B cell (primary cell): ENCODE results near the gene TLR7. TPM values are rescaled to one million over a fixed set of nuclear protein-coding genes. Genes with fewer than 3 reads are reported as not detected.

Experiments
- ATAC-seq: fragments of 200-7000 bp; cut with Tn5 transposase; one replicate; pipeline ENCODE4 v1.10.0; 2021; ENCODE audit warnings: low read depth, mild to moderate bottlenecking, moderate number of reproducible peaks, moderate library complexity
- CTCF ChIA-PET: fragments of 350-600 bp; sonication (Branson Sonifier 250); formaldehyde crosslinking; loops from one replicate; lab custom pipeline; 2021; ENCODE audit warnings: antibody characterized with exemption, inconsistent platforms; lab: Charles Lee
- POLR2A ChIA-PET: fragments of 350-600 bp; sonication (Branson Sonifier 250); formaldehyde crosslinking; loops from one replicate; lab custom pipeline; 2021; ENCODE audit warnings: antibody characterized with exemption; lab: Charles Lee
- DNase-seq: peaks from one replicate; pipeline ENCODE4 v3.0.0; 2013
- H2AFZ ChIP-seq: 2 replicates; pipeline ENCODE4 v1.6.1; 2012; ENCODE audit warnings: mild to moderate bottlenecking, low read depth, low read length; ENCODE audit not compliant: insufficient read depth, poor library complexity, severe bottlenecking
- H3K27ac ChIP-seq, 2 donors: 1 replicate in 1 of 2; 2 replicates in 1 of 2; pipeline ENCODE4 v1.5.1; 2012 to 2013; ENCODE audit warnings: low read length in 2 of 2, mild to moderate bottlenecking in 2 of 2, moderate library complexity in 1 of 2
- H3K27me3 ChIP-seq, 4 experiments: fragments of 200-600 bp in 1 of 4; sonication (generic) in 1 of 4; replicated peaks in 1 of 4; 1 replicate in 2 of 4; 2 replicates in 2 of 4; pipeline versions ENCODE4 v1.6.1 to v1.7.0; 2013 to 2016; ENCODE audit warnings: low read length in 3 of 4, mild to moderate bottlenecking in 2 of 4, mixed read lengths in 1 of 4, moderate library complexity in 1 of 4; ENCODE audit not compliant: insufficient read depth in 4 of 4, control insufficient read depth in 3 of 4; ENCODE audit errors: control extremely low read depth in 1 of 4
- H3K36me3 ChIP-seq, 2 experiments: replicated peaks in 1 of 2; 1 replicate in 1 of 2; 2 replicates in 1 of 2; pipeline versions ENCODE4 v1.6.1 to v1.7.1; 2013; ENCODE audit warnings: low read length in 1 of 2; ENCODE audit not compliant: insufficient read depth in 2 of 2, control insufficient read depth in 1 of 2; ENCODE audit errors: control extremely low read depth in 1 of 2, extremely low read depth in 1 of 2
- H3K4me1 ChIP-seq, 2 donors: fragments of 200-600 bp in 1 of 2; sonication (generic) in 1 of 2; 1 replicate in 1 of 2; 2 replicates in 1 of 2; pipeline versions ENCODE4 v1.5.1 to v1.6.1; 2013 to 2017; ENCODE audit warnings: low read length in 2 of 2; ENCODE audit not compliant: control insufficient read depth in 2 of 2, insufficient read depth in 2 of 2
- H3K4me2 ChIP-seq: replicated peaks from 2 replicates; pipeline ENCODE3; 2012; ENCODE audit warnings: mild to moderate bottlenecking, low read depth, low read length; ENCODE audit not compliant: poor library complexity, severe bottlenecking
- H3K4me3 ChIP-seq, 5 experiments: fragments of 200-600 bp in 1 of 5; sonication (generic) in 1 of 5; 1 replicate in 3 of 5; 2 replicates in 2 of 5; pipeline versions ENCODE4 v1.5.1 to v1.7.0; 2011 to 2016; ENCODE audit warnings: low read length in 4 of 5, mild to moderate bottlenecking in 4 of 5, low read depth in 2 of 5, control low read depth in 1 of 5, moderate library complexity in 1 of 5; ENCODE audit not compliant: insufficient read depth in 1 of 5; ENCODE audit errors: control extremely low read depth in 1 of 5, extremely low read depth in 1 of 5
- H3K79me2 ChIP-seq: fragments of 200-600 bp; sonication (generic); one replicate; pipeline ENCODE4 v1.6.0; 2016; ENCODE audit warnings: low read length; ENCODE audit not compliant: control insufficient read depth, insufficient read depth
- H3K9ac ChIP-seq: fragments of 200-600 bp; sonication (generic); 2 replicates; pipeline ENCODE4 v1.6.1; 2017; ENCODE audit warnings: mild to moderate bottlenecking, low read length, moderate library complexity
- H3K9me3 ChIP-seq, 3 donors: one replicate each; pipeline versions ENCODE4 v1.6.1 to v1.7.1; 2013; ENCODE audit warnings: low read length in 2 of 3; ENCODE audit not compliant: control insufficient read depth in 2 of 3, insufficient read depth in 1 of 3; ENCODE audit errors: control extremely low read depth in 1 of 3
- H4K20me1 ChIP-seq: 2 replicates; pipeline ENCODE4 v1.6.0; 2012; ENCODE audit warnings: mild to moderate bottlenecking, low read length; ENCODE audit not compliant: insufficient read depth, control insufficient read depth, poor library complexity, severe bottlenecking
- H3K27ac Mint-ChIP-seq: one replicate; pipeline ENCODE4 v1.8.0; 2021; ENCODE audit warnings: mixed read lengths
- H3K27me3 Mint-ChIP-seq: one replicate; pipeline ENCODE4 v1.8.0; 2021; ENCODE audit warnings: mixed read lengths
- H3K4me1 Mint-ChIP-seq: one replicate; pipeline ENCODE4 v1.8.0; 2021; ENCODE audit warnings: mixed read lengths
- H3K4me3 Mint-ChIP-seq: one replicate; pipeline ENCODE4 v1.8.0; 2021; ENCODE audit warnings: mixed read lengths
- H3K9me3 Mint-ChIP-seq: one replicate; pipeline ENCODE4 v1.8.0; 2022; ENCODE audit warnings: mixed read lengths; ENCODE audit not compliant: insufficient read depth
- CTCF ChIP-seq: fragments of 200-600 bp; IDR thresholded peaks from one replicate; pipeline ENCODE4 v1.8.0; 2022; ENCODE audit warnings: antibody characterized with exemption, mild to moderate bottlenecking
- EZH2 ChIP-seq: IDR thresholded peaks from 2 replicates; pipeline ENCODE4 v1.6.1; 2012; ENCODE audit warnings: borderline replicate concordance, low read depth, mild to moderate bottlenecking, moderate library complexity, low read length; ENCODE audit not compliant: insufficient read depth, poor library complexity, severe bottlenecking
- WGBS: methylation state at CpG from one replicate; pipeline ENCODE4 v1.1.5; 2013; ENCODE audit warnings: missing lambda C conversion rate; ENCODE audit not compliant: insufficient coverage; 5-methylcytosine and 5-hydroxymethylcytosine counted together
- intact Hi-C: fragments of 100-400 bp; cut with micrococcal nuclease; formaldehyde crosslinking; loops from one replicate; pipeline ENCODE4 v1.10.0; 2022
- polyA plus RNA-seq: library from polyadenylated mRNA; depleted of rRNA; stranded (reverse); fragments of >200 nt; gene quantifications from 2 replicates; pipeline ENCODE4 v1.2.3, GENCODE V29; 2012
- total RNA-seq, 2 donors: library from RNA; stranded (reverse); fragments of 120-200 nt in 1 of 2; gene quantifications; 1 replicate in 1 of 2; 2 replicates in 1 of 2; pipeline versions ENCODE4 v1.2.3 to v1.2.4, GENCODE V29; 2013 to 2022

The TLR7 gene
- total and polyA plus RNA-seq, 2 donors (not counting 1 experiment from before 2014, with no cell fraction given): 6.1 to 10.2 TPM

GRCh38 chrX:12872741-12873140 is 5.9 kb downstream of the TLR7 start:
- Histone ChIP-seq H2AFZ (no peak overlapping the region), H3K4me2 (peak overlapping the region; percentile 70), H3K9ac (no peak overlapping the region), H3K27me3 (no peaks in the 10 kb centered on the region), H4K20me1 (no peaks in the 10 kb centered on the region), H3K4me1 (peaks cover 38 to 67% of the 10 kb centered on the region in 2 donors), H3K4me3 (no peak overlapping the region), H3K9me3 (no peaks in the 10 kb centered on the region), H3K79me2 (peaks cover 75% of the 10 kb centered on the region), H3K27ac (no peak overlapping the region), H3K36me3 (peaks cover 0 to 24% of the 10 kb centered on the region in 2 experiments)
- WGBS: 100% methylated on average over 1 of the region's 4 CpGs
- Mint-ChIP-seq H3K27ac (peak overlapping the region; percentile 89), H3K9me3 (no peaks in the 10 kb centered on the region), H3K4me1 (peaks cover 65% of the 10 kb centered on the region), H3K27me3 (no peaks in the 10 kb centered on the region), H3K4me3 (peak overlapping the region; percentile 52)
- POLR2A ChIA-PET: no interaction called here
- CTCF ChIA-PET: interaction anchor here (0.5 to 1.5 kb wide), 3 partner anchors 12 to 83 kb away, joined by 3 to 4 read pairs (median 3); no protein-coding TSS in a partner anchor
- TF ChIP-seq EZH2 (no peak), CTCF (no peak)
- no peak for ATAC-seq
- no peak for DNase-seq
- intact Hi-C loops: no loop called here

- no peak overlapping the region for H2AFZ ChIP-seq
- peak overlapping the region; percentile 85 for H3K27ac Mint-ChIP-seq
- H3K27ac ChIP-seq: peak overlapping the region; percentile 52 to 68
- no peaks in the 10 kb centered on the region for H3K9me3 Mint-ChIP-seq
- ChIA-PET CTCF (interaction anchor here (0.7 to 1.2 kb wide), 2 partner anchors 19 to 59 kb away, joined by 3 to 4 read pairs; no protein-coding TSS in a partner anchor), POLR2A (no interaction called here)
- peak overlapping the region; percentile 38 for H3K4me3 Mint-ChIP-seq
- no CpG with 5 or more reads among the region's 4 CpGs for WGBS
- no peak for TF ChIP-seq EZH2
- no peak for TF ChIP-seq CTCF
- H3K9ac ChIP-seq: no peak overlapping the region
- H3K79me2 ChIP-seq: peaks cover 57% of the 10 kb centered on the region
- ATAC-seq: peak; percentile 35
- H4K20me1 ChIP-seq: no peaks in the 10 kb centered on the region
- H3K36me3 ChIP-seq: peaks cover 0 to 32% of the 10 kb centered on the region in 2 experiments
- H3K27me3 ChIP-seq: no peaks in the 10 kb centered on the region
- H3K9me3 ChIP-seq: no peaks in the 10 kb centered on the region
- DNase-seq: no peak
- H3K4me3 ChIP-seq: peak overlapping the region in 1 of 5 experiments; percentile 36
- no peaks in the 10 kb centered on the region for H3K27me3 Mint-ChIP-seq
- intact Hi-C loops: no loop called here
- H3K4me2 ChIP-seq: peak overlapping the region; percentile 28
- peaks cover 62% of the 10 kb centered on the region for H3K4me1 Mint-ChIP-seq
- H3K4me1 ChIP-seq: peaks cover 38 to 50% of the 10 kb centered on the region in 2 donors
Observed at GRCh38 chrX:12874581-12874980, 7.7 kb downstream of the TLR7 start.
